Cardiac septum (tissue), 1 donor: Measurements from ENCODE around the gene FAM107B. TPM values are rescaled to one million over a fixed set of nuclear protein-coding genes. Genes with fewer than 3 reads are reported as not detected.

Experiments
- DNase-seq: peaks from one replicate; pipeline ENCODE4 v3.0.0-alpha.2; 2020; ENCODE audit warnings: low spot score
- intact Hi-C: fragments of 100-400 bp; cut with DNase I; formaldehyde crosslinking; loops from one replicate; pipeline ENCODE4 v1.14.0; 2022
- total RNA-seq: library from RNA; stranded (reverse); fragmentation: NEBNext Ultra II Directional; extraction: Animal tissue kit (Norgen Biotek cat#: 25700); gene quantifications from one replicate; pipeline ENCODE4 v1.2.1, GENCODE V29; 2021
- donor health status: DM: no; HTN: no; CAD: no.

The FAM107B gene
- total RNA-seq, 1 donor from 2014 or later = 8.6 TPM

- intact Hi-C loops = no loop called here
- DNase-seq = no peak
Observed at GRCh38 chr10:14502431-14502830, 272.3 kb downstream of the FAM107B start.

- intact Hi-C loops = no loop called here
- DNase-seq = no peak
Observed at GRCh38 chr10:14500172-14500765, 274.4 kb downstream of the FAM107B start.

GRCh38 chr10:14499601-14499904 is 275.1 kb downstream of the FAM107B start:
- no peak for DNase-seq
- intact Hi-C loops = loop anchor here (5.0 kb wide), 2 partner anchors 323 to 608 kb away; no protein-coding TSS in a partner anchor

GRCh38 chr10:14498326-14498725 is 276.4 kb downstream of the FAM107B start:
- intact Hi-C loops = loop anchor here (5.0 kb wide), 2 partner anchors 324 to 609 kb away; no protein-coding TSS in a partner anchor
- DNase-seq = no peak

GRCh38 chr10:14491811-14492210 is 282.9 kb downstream of the FAM107B start:
- no peak for DNase-seq
- intact Hi-C loops = no loop called here

GRCh38 chr10:14489522-14490177 is 285.0 kb downstream of the FAM107B start:
- intact Hi-C loops = no loop called here
- DNase-seq = no peak

GRCh38 chr10:14487488-14487883 is 287.2 kb downstream of the FAM107B start:
- intact Hi-C loops = no loop called here
- DNase-seq = no peak

- DNase-seq = no peak
Observed at GRCh38 chr10:14486777-14487487, 287.8 kb downstream of the FAM107B start.

GRCh38 chr10:14485986-14486385 is 288.7 kb downstream of the FAM107B start:
- intact Hi-C loops = no loop called here

More at GRCh38 chr10:14486777-14487487, 287.8 kb downstream of the FAM107B start:
- intact Hi-C loops = no loop called here

GRCh38 chr10:14483417-14483816 is 291.3 kb downstream of the FAM107B start:
- intact Hi-C loops = no loop called here

More at GRCh38 chr10:14485986-14486385, 288.7 kb downstream of the FAM107B start:
- DNase-seq = no peak

GRCh38 chr10:14481752-14482151 is 292.9 kb downstream of the FAM107B start:
- no peak for DNase-seq
- intact Hi-C loops = no loop called here

More at GRCh38 chr10:14483417-14483816, 291.3 kb downstream of the FAM107B start:
- no peak for DNase-seq

- no peak for DNase-seq
- intact Hi-C loops = no loop called here
Observed at GRCh38 chr10:14481014-14481413, 293.7 kb downstream of the FAM107B start.

GRCh38 chr10:14478604-14479003 is 296.1 kb downstream of the FAM107B start:
- no peak for DNase-seq
- intact Hi-C loops = loop anchor here (2.0 to 10.0 kb wide), 3 partner anchors 84 to 691 kb away; no protein-coding TSS in a partner anchor

- intact Hi-C loops = loop anchor here (2.0 to 10.0 kb wide), 3 partner anchors 83 to 691 kb away; no protein-coding TSS in a partner anchor
Observed at GRCh38 chr10:14478201-14478600, 296.5 kb downstream of the FAM107B start.

GRCh38 chr10:14477408-14477710 is 297.3 kb downstream of the FAM107B start:
- intact Hi-C loops = loop anchor here (5.0 to 10.0 kb wide), 2 partner anchors 83 to 690 kb away; no protein-coding TSS in a partner anchor
- no peak for DNase-seq

More at GRCh38 chr10:14478201-14478600, 296.5 kb downstream of the FAM107B start:
- no peak for DNase-seq

GRCh38 chr10:14476641-14477407 is 297.9 kb downstream of the FAM107B start:
- intact Hi-C loops = loop anchor here (5.0 to 10.0 kb wide), 2 partner anchors 82 to 690 kb away; no protein-coding TSS in a partner anchor
- DNase-seq = no peak

GRCh38 chr10:14476006-14476405 is 298.7 kb downstream of the FAM107B start:
- intact Hi-C loops = loop anchor here (5.0 to 10.0 kb wide), 2 partner anchors 81 to 689 kb away; no protein-coding TSS in a partner anchor
- DNase-seq = no peak

GRCh38 chr10:14474656-14475055 is 300.0 kb downstream of the FAM107B start:
- DNase-seq = no peak
- intact Hi-C loops = loop anchor here (5.0 to 10.0 kb wide), 2 partner anchors 80 to 687 kb away; no protein-coding TSS in a partner anchor

GRCh38 chr10:14470920-14471319 is 303.8 kb downstream of the FAM107B start:
- intact Hi-C loops = loop anchor here (10.0 kb wide), 1 partner anchor 76 kb away; no protein-coding TSS in a partner anchor
- DNase-seq = no peak
